AG04450 (cell line): Measurements from ENCODE around the gene PCYT1B. TPM values are rescaled to one million over a fixed set of nuclear protein-coding genes. Genes with fewer than 3 reads are reported as not detected.
"Not testable (repeated sequence)": the region's sequence is repeated elsewhere in the genome, so short reads cannot be mapped to it uniquely, and the experiment has no call there.

Experiments used
- CTCF ChIA-PET: fragments of 300-600, 350-600 bp; formaldehyde crosslinking; extraction: SDS; loops from one replicate; lab custom pipeline; 2022; ENCODE audit warnings: antibody characterized with exemption, inconsistent platforms; lab: Charles Lee
- POLR2A ChIA-PET: fragments of 350-600 bp; formaldehyde crosslinking; extraction: SDS; loops from one replicate; lab custom pipeline; 2021; ENCODE audit warnings: antibody characterized with exemption, inconsistent platforms; lab: Yijun Ruan, JAX
- DNase-seq: peaks from one replicate; pipeline ENCODE4 v3.0.0-alpha.2; 2011; ENCODE audit warnings: low read depth, low spot score
- H3K27ac ChIP-seq: one replicate; pipeline ENCODE4 v1.5.1; 2012; ENCODE audit warnings: low read depth, low read length, control low read depth
- H3K27me3 ChIP-seq: one replicate; pipeline ENCODE4 v1.6.0; 2012; ENCODE audit warnings: low read length; ENCODE audit not compliant: control insufficient read depth, insufficient read depth
- H3K4me3 ChIP-seq: 2 replicates; pipeline ENCODE4 v1.5.1; 2011; ENCODE audit warnings: mild to moderate bottlenecking, low read depth, low read length, control low read depth
- H3K9me3 ChIP-seq: 2 replicates; pipeline ENCODE4 v1.5.1; 2012; ENCODE audit warnings: low read length; ENCODE audit not compliant: control insufficient read depth, insufficient read depth
- CTCF ChIP-seq: IDR thresholded peaks from 2 replicates; pipeline ENCODE4 v1.5.1; 2011; ENCODE audit warnings: low read depth, low read length, control low read depth, inconsistent platforms
- polyA plus RNA-seq: library from polyadenylated mRNA; depleted of rRNA; stranded (reverse); fragments of >200 nt; gene quantifications from 2 replicates; pipeline ENCODE4 v1.2.3, GENCODE V29; 2011

PCYT1B gene
- polyA plus RNA-seq, 1 experiment, result 0.10 TPM

- H3K9me3 ChIP-seq, result no peaks in the 10 kb centered on the region
- no peak overlapping the region for H3K27ac ChIP-seq
- DNase-seq, result peak; percentile 0
- ChIA-PET CTCF (no interaction called here), POLR2A (no interaction called here)
- H3K4me3 ChIP-seq, result no peak overlapping the region
- TF ChIP-seq CTCF, result no peak
- H3K27me3 ChIP-seq, result no peaks in the 10 kb centered on the region
These were observed 27.5 kb downstream of the PCYT1B start for GRCh38 chrX:24619647-24620046.

GRCh38 chrX:24610516-24610915 is 36.6 kb downstream of the PCYT1B start:
- TF ChIP-seq CTCF, result no peak
- DNase-seq, result no peak
- no peak overlapping the region for H3K27ac ChIP-seq
- H3K4me3 ChIP-seq, result no peak overlapping the region
- no peaks in the 10 kb centered on the region for H3K9me3 ChIP-seq
- H3K27me3 ChIP-seq, result no peaks in the 10 kb centered on the region
- ChIA-PET CTCF (no interaction called here), POLR2A (no interaction called here)

- TF ChIP-seq CTCF, result no peak
- Histone ChIP-seq H3K27me3 (no peaks in the 10 kb centered on the region), H3K4me3 (no peak overlapping the region), H3K27ac (no peak overlapping the region), H3K9me3 (no peaks in the 10 kb centered on the region)
- CTCF ChIA-PET, result interaction anchor here (1.0 kb wide), 1 partner anchor 214 kb away, joined by 3 read pairs; no protein-coding TSS in a partner anchor
- POLR2A ChIA-PET, result no interaction called here
- no peak for DNase-seq
These were observed 39.5 kb downstream of the PCYT1B start for GRCh38 chrX:24607616-24608015.

- H3K27me3 ChIP-seq, POLR2A ChIA-PET, H3K27ac ChIP-seq, H3K9me3 ChIP-seq, DNase-seq, H3K4me3 ChIP-seq: not testable (repeated sequence)
- CTCF ChIA-PET, result interaction anchor here (0.7 kb wide), 1 partner anchor 262 kb away, joined by 5 read pairs; no protein-coding TSS in a partner anchor
These were observed 41.2 kb downstream of the PCYT1B start for GRCh38 chrX:24605941-24606340.

GRCh38 chrX:24603191-24603590 is 44.0 kb downstream of the PCYT1B start:
- no peak for TF ChIP-seq CTCF
- no peak for DNase-seq
- Histone ChIP-seq H3K27ac (no peak overlapping the region), H3K9me3 (no peaks in the 10 kb centered on the region), H3K4me3 (no peak overlapping the region), H3K27me3 (no peaks in the 10 kb centered on the region)
- ChIA-PET POLR2A (no interaction called here), CTCF (no interaction called here)

- no peak for DNase-seq
- Histone ChIP-seq H3K27ac (no peak overlapping the region), H3K27me3 (no peaks in the 10 kb centered on the region), H3K4me3 (no peak overlapping the region), H3K9me3 (no peaks in the 10 kb centered on the region)
- POLR2A ChIA-PET, result no interaction called here
- CTCF ChIA-PET, result no interaction called here
- TF ChIP-seq CTCF, result no peak
These were observed 45.3 kb downstream of the PCYT1B start for GRCh38 chrX:24601858-24602257.
